ENCODE measurements around the gene UXT.
"Not testable (repeated sequence)": the region's sequence is repeated elsewhere in the genome, so short reads cannot be mapped to it uniquely, and the experiment has no call there.

Gene UXT

GRCh38 chrX:47683184-47683828 lies 24.3 kb upstream of the UXT start:
- ATAC-seq: no peak
- TF ChIP-seq ZNF70 (CRISPR knock-in tag; IDR thresholded peaks at IDR 0.05): no peak
- TF ChIP-seq ARNTL (CRISPR knock-in tag; IDR thresholded peaks at IDR 0.05; ENCODE audit: borderline replicate concordance, low read depth): no peak
- TF ChIP-seq, protein P1, sequence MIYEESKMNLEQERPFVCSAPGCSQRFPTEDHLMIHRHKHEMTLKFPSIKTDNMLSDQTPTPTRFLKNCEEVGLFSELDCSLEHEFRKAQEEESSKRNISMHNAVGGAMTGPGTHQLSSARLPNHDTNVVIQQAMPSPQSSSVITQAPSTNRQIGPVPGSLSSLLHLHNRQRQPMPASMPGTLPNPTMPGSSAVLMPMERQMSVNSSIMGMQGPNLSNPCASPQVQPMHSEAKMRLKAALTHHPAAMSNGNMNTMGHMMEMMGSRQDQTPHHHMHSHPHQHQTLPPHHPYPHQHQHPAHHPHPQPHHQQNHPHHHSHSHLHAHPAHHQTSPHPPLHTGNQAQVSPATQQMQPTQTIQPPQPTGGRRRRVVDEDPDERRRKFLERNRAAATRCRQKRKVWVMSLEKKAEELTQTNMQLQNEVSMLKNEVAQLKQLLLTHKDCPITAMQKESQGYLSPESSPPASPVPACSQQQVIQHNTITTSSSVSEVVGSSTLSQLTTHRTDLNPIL (CRISPR knock-in tag; IDR thresholded peaks at IDR 0.05; ENCODE audit: low read depth): no peak
- no peak for TF ChIP-seq ISL1 (CRISPR knock-in tag; IDR thresholded peaks at IDR 0.05)
- no peak for TF ChIP-seq ZC3H10 (CRISPR knock-in tag; IDR thresholded peaks at IDR 0.05)
- TF ChIP-seq RARB (CRISPR knock-in tag; IDR thresholded peaks at IDR 0.05): no peak
- TF ChIP-seq TCF4 (CRISPR knock-in tag; IDR thresholded peaks at IDR 0.05; ENCODE audit: borderline replicate concordance): no peak
- TF ChIP-seq CSRNP3 (CRISPR knock-in tag; IDR thresholded peaks at IDR 0.05): no peak

GRCh38 chrX:47675959-47676859 lies 17.2 kb upstream of the UXT start:
- not testable (repeated sequence) for ATAC-seq

- TF ChIP-seq TOX (CRISPR knock-in tag; IDR thresholded peaks at IDR 0.05; ENCODE audit: borderline replicate concordance): no peak
- TF ChIP-seq ZFP3 (CRISPR knock-in tag; IDR thresholded peaks at IDR 0.05): no peak
- TF ChIP-seq PATZ1 (CRISPR knock-in tag; IDR thresholded peaks at IDR 0.05; ENCODE audit: borderline replicate concordance): no peak
- ATAC-seq: no peak
These were observed 15.8 kb upstream of the UXT start for GRCh38 chrX:47674776-47675175.

DNA sequence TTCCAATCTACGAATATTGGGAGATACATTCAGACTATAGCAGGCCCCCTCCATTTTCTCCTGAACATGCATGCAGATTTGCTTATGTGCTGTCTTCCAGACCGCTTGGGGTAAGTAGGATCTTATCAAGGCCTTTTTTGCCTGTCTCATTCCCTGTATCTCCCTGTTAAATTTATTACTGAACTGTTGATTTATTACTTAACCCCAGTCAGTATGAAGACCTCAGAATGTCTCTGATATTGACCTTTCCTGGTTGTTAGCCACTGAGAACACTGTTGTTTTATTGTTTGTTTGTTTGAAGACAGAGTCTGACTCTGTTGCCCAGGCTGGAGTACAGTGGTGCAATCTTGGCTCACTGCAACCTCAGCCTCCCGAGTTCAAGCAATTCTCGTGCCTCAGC lies 6.8 kb upstream of the UXT start:
- ATAC-seq: not testable (repeated sequence)

GRCh38 chrX:47664737-47665136 lies 5.8 kb upstream of the UXT start:
- no peak for ATAC-seq
- TF ChIP-seq BACH2 (CRISPR knock-in tag; IDR thresholded peaks at IDR 0.05; ENCODE audit: borderline replicate concordance) (no peak), RARB (CRISPR knock-in tag; IDR thresholded peaks at IDR 0.05) (no peak), GLIS3 (CRISPR knock-in tag; IDR thresholded peaks at IDR 0.05) (no peak), TCF4 (CRISPR knock-in tag; IDR thresholded peaks at IDR 0.05; ENCODE audit: borderline replicate concordance) (no peak), CSRNP3 (CRISPR knock-in tag; IDR thresholded peaks at IDR 0.05) (no peak), TSHZ2 (CRISPR knock-in tag; IDR thresholded peaks at IDR 0.05) (no peak), TOX (CRISPR knock-in tag; IDR thresholded peaks at IDR 0.05; ENCODE audit: borderline replicate concordance) (no peak), ISL1 (CRISPR knock-in tag; IDR thresholded peaks at IDR 0.05) (no peak), ZFP30 (CRISPR knock-in tag; IDR thresholded peaks at IDR 0.05) (no peak), ZFP3 (CRISPR knock-in tag; IDR thresholded peaks at IDR 0.05) (no peak), ZNF70 (CRISPR knock-in tag; IDR thresholded peaks at IDR 0.05) (no peak), OSR1 (CRISPR knock-in tag; IDR thresholded peaks at IDR 0.05) (no peak), ZNF565 (CRISPR knock-in tag; conservative IDR thresholded peaks at IDR 0.05; ENCODE audit: low read depth) (no peak), ESRRG (CRISPR knock-in tag; IDR thresholded peaks at IDR 0.05) (no peak), POU6F1 (CRISPR knock-in tag; IDR thresholded peaks at IDR 0.05; ENCODE audit: borderline replicate concordance, low read depth) (no peak), ZNF8 (CRISPR knock-in tag; IDR thresholded peaks at IDR 0.05) (no peak), ARNTL (CRISPR knock-in tag; IDR thresholded peaks at IDR 0.05; ENCODE audit: borderline replicate concordance, low read depth) (no peak), ZC3H10 (CRISPR knock-in tag; IDR thresholded peaks at IDR 0.05) (no peak)
- TF ChIP-seq, protein P1 (CRISPR knock-in tag; IDR thresholded peaks at IDR 0.05; ENCODE audit: low read depth): no peak
